Measurements from ENCODE around the gene PLD3. TPM values are rescaled to one million over a fixed set of nuclear protein-coding genes. Genes with fewer than 3 reads are reported as not detected.
A peak's percentile ranks its signal among the peaks of the same experiment; 100 is the strongest.

Gene PLD3
- total RNA-seq, 1 experiment from 2014 or later = 146 TPM

GRCh38 chr19:40305403-40305802 lies 43.1 kb upstream of the PLD3 start:
- no peaks in the 10 kb centered on the region for H3K27me3 ChIP-seq (ENCODE audit: insufficient read depth, low read depth)
- no peak overlapping the region for H3K27ac ChIP-seq
- BruUV-seq (replicated peaks) = no TSS peak
- H3K79me2 ChIP-seq (ENCODE audit: low read depth) = no peaks in the 10 kb centered on the region
- H3K9me3 ChIP-seq (ENCODE audit: insufficient read depth, low read depth) = no peaks in the 10 kb centered on the region
- H4K20me1 ChIP-seq (ENCODE audit: insufficient read depth) = no peaks in the 10 kb centered on the region
- intact Hi-C loops (cut with micrococcal nuclease; ENCODE audit: unreplicated experiment) = loop anchor here (1.0 to 10.0 kb wide), 4 partner anchors 161 to 329 kb away; no protein-coding TSS in a partner anchor
- H3K4me3 ChIP-seq = no peak overlapping the region
- no peak overlapping the region for H2AFZ ChIP-seq
- H3K9me2 ChIP-seq (ENCODE audit: insufficient read depth) = no peaks in the 10 kb centered on the region
- TF ChIP-seq EZH2 (IDR thresholded peaks at IDR 0.05; ENCODE audit: low read depth) (no peak), CTCF (conservative IDR thresholded peaks at IDR 0.05) (peak; percentile 86)
- no peaks in the 10 kb centered on the region for H3K4me1 ChIP-seq (replicated peaks; ENCODE audit: insufficient read depth)
- no peak overlapping the region for H3K4me2 ChIP-seq
- CTCF ChIA-PET = interaction anchor here (0.5 to 1.4 kb wide), 15 partner anchors 25 to 1253 kb away, joined by 3 to 13 read pairs (median 4); no protein-coding TSS in a partner anchor
- no peaks in the 10 kb centered on the region; the same call in 1 of the 2 replicates for H3F3A ChIP-seq (ENCODE audit: insufficient read depth, low read depth)
- POLR2A ChIA-PET (ENCODE audit: unreplicated experiment) = interaction anchor here (0.6 to 0.7 kb wide), 3 partner anchors 116 to 304 kb away, joined by 4 to 11 read pairs (median 6); no protein-coding TSS in a partner anchor
- DNase-seq = peak; percentile 67 to 74
- H3K36me3 ChIP-seq (ENCODE audit: low read depth) = no peaks in the 10 kb centered on the region

- H3K36me3 ChIP-seq (ENCODE audit: low read depth) = no peaks in the 10 kb centered on the region
- H3K9me3 ChIP-seq (ENCODE audit: insufficient read depth, low read depth) = no peaks in the 10 kb centered on the region
- H3K27me3 ChIP-seq (ENCODE audit: insufficient read depth, low read depth) = no peaks in the 10 kb centered on the region
- no peak overlapping the region for H3K27ac ChIP-seq
- H3K4me3 ChIP-seq = no peak overlapping the region
- no peaks in the 10 kb centered on the region for H3K4me1 ChIP-seq (replicated peaks; ENCODE audit: insufficient read depth)
- H4K20me1 ChIP-seq (ENCODE audit: insufficient read depth) = no peaks in the 10 kb centered on the region
- no peak overlapping the region for H3K4me2 ChIP-seq
- no peak for DNase-seq
- no peaks in the 10 kb centered on the region for H3K79me2 ChIP-seq (ENCODE audit: low read depth)
- H3F3A ChIP-seq (ENCODE audit: insufficient read depth, low read depth) = no peaks in the 10 kb centered on the region; the same call in 1 of the 2 replicates
- no peak for TF ChIP-seq CTCF (conservative IDR thresholded peaks at IDR 0.05)
- TF ChIP-seq EZH2 (IDR thresholded peaks at IDR 0.05; ENCODE audit: low read depth) = no peak
- intact Hi-C loops (cut with micrococcal nuclease; ENCODE audit: unreplicated experiment) = loop anchor here (10.0 kb wide), 1 partner anchor 165 kb away; no protein-coding TSS in a partner anchor
- BruUV-seq (replicated peaks) = no TSS peak
- ChIA-PET POLR2A (ENCODE audit: unreplicated experiment) (no interaction called here), CTCF (no interaction called here)
- no peak overlapping the region for H2AFZ ChIP-seq
- no peaks in the 10 kb centered on the region for H3K9me2 ChIP-seq (ENCODE audit: insufficient read depth)
These were observed 38.8 kb upstream of the PLD3 start for GRCh38 chr19:40309666-40310065.

- Histone ChIP-seq H3K27me3 (ENCODE audit: insufficient read depth, low read depth) (no peaks in the 10 kb centered on the region), H3K9me2 (ENCODE audit: insufficient read depth) (no peaks in the 10 kb centered on the region), H3K79me2 (ENCODE audit: low read depth) (no peaks in the 10 kb centered on the region), H3K36me3 (ENCODE audit: low read depth) (no peaks in the 10 kb centered on the region), H3K27ac (no peak overlapping the region), H4K20me1 (ENCODE audit: insufficient read depth) (no peaks in the 10 kb centered on the region), H3K4me3 (no peak overlapping the region), H2AFZ (no peak overlapping the region), H3K9me3 (ENCODE audit: insufficient read depth, low read depth) (no peaks in the 10 kb centered on the region), H3K4me1 (replicated peaks; ENCODE audit: insufficient read depth) (no peaks in the 10 kb centered on the region), H3F3A (ENCODE audit: insufficient read depth, low read depth) (no peaks in the 10 kb centered on the region; the same call in 1 of the 2 replicates), H3K4me2 (no peak overlapping the region)
- no peak for DNase-seq
- TF ChIP-seq CTCF (conservative IDR thresholded peaks at IDR 0.05) (no peak), EZH2 (IDR thresholded peaks at IDR 0.05; ENCODE audit: low read depth) (no peak)
- intact Hi-C loops (cut with micrococcal nuclease; ENCODE audit: unreplicated experiment) = no loop called here
- ChIA-PET CTCF (no interaction called here), POLR2A (ENCODE audit: unreplicated experiment) (no interaction called here)
- no TSS peak for BruUV-seq (replicated peaks)
These were observed 36.0 kb upstream of the PLD3 start for GRCh38 chr19:40312533-40312932.

Data from PC-9 (cell line).